Lower lobe of right lung (tissue), 2 donors: Measurements from ENCODE around the gene TIGD7. TPM values are rescaled to one million over a fixed set of nuclear protein-coding genes. Genes with fewer than 3 reads are reported as not detected.

Experiments used
- ATAC-seq, 2 donors: fragments of 200-7000 bp; cut with Tn5 transposase; one replicate each; pipeline ENCODE4 v1.9.1; 2020 to 2022; ENCODE audit warnings: mild to moderate bottlenecking in 2 of 2, moderate library complexity in 2 of 2
- DNase-seq: peaks from one replicate; pipeline ENCODE4 v3.0.0-alpha.2; 2020
- H3K27ac ChIP-seq: fragments of 200-600 bp; one replicate; pipeline ENCODE4 v1.8.0; 2022
- H3K27me3 ChIP-seq: fragments of 200-600 bp; one replicate; pipeline ENCODE4 v1.8.0; 2022; ENCODE audit warnings: low read depth
- H3K36me3 ChIP-seq: fragments of 200-600 bp; one replicate; pipeline ENCODE4 v1.8.0; 2022; ENCODE audit warnings: mild to moderate bottlenecking
- H3K4me1 ChIP-seq: fragments of 200-600 bp; one replicate; pipeline ENCODE4 v1.8.0; 2022
- H3K4me3 ChIP-seq: fragments of 200-600 bp; one replicate; pipeline ENCODE4 v1.8.0; 2022; ENCODE audit warnings: mild to moderate bottlenecking
- H3K9me3 ChIP-seq: fragments of 200-600 bp; one replicate; pipeline ENCODE4 v1.8.0; 2022
- intact Hi-C: fragments of 100-400 bp; cut with DNase I; formaldehyde crosslinking; loops from one replicate; pipeline ENCODE4 v1.11.0; 2022
- total RNA-seq: library from RNA; stranded (reverse); fragmentation: NEBNext Ultra II Directional; extraction: Animal tissue kit (Norgen Biotek cat#: 25700); gene quantifications from one replicate; pipeline ENCODE4 v1.2.1, GENCODE V29; 2021
- TF ChIP-seq, protein P1 (sequence below): fragments of 200-600 bp; IDR thresholded peaks from one replicate; pipeline ENCODE4 v1.8.0; 2022; ENCODE audit warnings: antibody characterized with exemption, mild to moderate bottlenecking
- donor health status: DM: no; HTN: yes; CAD: no; lungs with severe emphysema.

The TIGD7 gene
- total RNA-seq, 1 donor from 2014 or later = 5.3 TPM

DNA sequence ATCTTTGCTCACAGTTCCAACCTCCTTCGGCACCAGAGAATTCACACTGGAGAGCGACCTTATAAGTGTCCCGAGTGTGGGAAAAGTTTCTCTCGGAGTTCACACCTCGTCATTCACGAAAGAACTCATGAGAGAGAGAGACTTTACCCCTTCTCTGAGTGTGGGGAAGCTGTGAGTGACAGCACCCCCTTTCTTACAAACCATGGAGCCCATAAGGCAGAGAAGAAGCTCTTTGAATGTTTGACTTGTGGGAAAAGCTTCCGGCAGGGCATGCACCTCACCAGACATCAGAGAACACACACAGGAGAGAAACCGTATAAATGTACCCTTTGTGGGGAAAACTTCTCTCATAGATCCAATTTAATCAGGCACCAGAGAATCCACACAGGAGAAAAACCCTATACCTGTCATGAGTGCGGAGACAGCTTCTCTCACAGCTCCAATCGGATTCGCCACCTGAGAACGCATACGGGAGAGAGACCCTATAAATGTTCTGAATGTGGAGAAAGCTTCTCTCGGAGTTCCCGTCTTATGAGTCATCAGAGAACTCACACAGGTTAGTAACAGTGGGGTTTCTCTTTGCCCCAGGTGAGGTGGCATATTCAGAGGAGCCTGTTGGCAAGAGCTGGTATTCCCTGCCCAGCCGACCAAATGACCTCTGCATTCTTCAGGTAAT is 15.1 kb downstream of the TIGD7 start:
- intact Hi-C loops = no loop called here
- Histone ChIP-seq H3K4me3 (no peak overlapping the region), H3K36me3 (peaks cover 53% of the 10 kb centered on the region), H3K27ac (no peak overlapping the region), H3K27me3 (no peaks in the 10 kb centered on the region), H3K4me1 (peaks cover 5% of the 10 kb centered on the region), H3K9me3 (peaks cover 87% of the 10 kb centered on the region)
- ATAC-seq (no peak), DNase-seq (no peak)
- TF ChIP-seq, protein P1, sequence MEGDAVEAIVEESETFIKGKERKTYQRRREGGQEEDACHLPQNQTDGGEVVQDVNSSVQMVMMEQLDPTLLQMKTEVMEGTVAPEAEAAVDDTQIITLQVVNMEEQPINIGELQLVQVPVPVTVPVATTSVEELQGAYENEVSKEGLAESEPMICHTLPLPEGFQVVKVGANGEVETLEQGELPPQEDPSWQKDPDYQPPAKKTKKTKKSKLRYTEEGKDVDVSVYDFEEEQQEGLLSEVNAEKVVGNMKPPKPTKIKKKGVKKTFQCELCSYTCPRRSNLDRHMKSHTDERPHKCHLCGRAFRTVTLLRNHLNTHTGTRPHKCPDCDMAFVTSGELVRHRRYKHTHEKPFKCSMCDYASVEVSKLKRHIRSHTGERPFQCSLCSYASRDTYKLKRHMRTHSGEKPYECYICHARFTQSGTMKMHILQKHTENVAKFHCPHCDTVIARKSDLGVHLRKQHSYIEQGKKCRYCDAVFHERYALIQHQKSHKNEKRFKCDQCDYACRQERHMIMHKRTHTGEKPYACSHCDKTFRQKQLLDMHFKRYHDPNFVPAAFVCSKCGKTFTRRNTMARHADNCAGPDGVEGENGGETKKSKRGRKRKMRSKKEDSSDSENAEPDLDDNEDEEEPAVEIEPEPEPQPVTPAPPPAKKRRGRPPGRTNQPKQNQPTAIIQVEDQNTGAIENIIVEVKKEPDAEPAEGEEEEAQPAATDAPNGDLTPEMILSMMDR = no peak

GRCh38 chr16:3285131-3285530 is 20.1 kb downstream of the TIGD7 start:
- Histone ChIP-seq H3K4me1 (peaks cover 28% of the 10 kb centered on the region), H3K27ac (no peak overlapping the region), H3K27me3 (no peaks in the 10 kb centered on the region), H3K9me3 (peaks cover 39% of the 10 kb centered on the region), H3K36me3 (peaks cover 42% of the 10 kb centered on the region), H3K4me3 (peak overlapping the region; percentile 75)
- DNase-seq (no peak), ATAC-seq (no peak)
- TF ChIP-seq, protein P1 = no peak
- intact Hi-C loops = no loop called here

DNA sequence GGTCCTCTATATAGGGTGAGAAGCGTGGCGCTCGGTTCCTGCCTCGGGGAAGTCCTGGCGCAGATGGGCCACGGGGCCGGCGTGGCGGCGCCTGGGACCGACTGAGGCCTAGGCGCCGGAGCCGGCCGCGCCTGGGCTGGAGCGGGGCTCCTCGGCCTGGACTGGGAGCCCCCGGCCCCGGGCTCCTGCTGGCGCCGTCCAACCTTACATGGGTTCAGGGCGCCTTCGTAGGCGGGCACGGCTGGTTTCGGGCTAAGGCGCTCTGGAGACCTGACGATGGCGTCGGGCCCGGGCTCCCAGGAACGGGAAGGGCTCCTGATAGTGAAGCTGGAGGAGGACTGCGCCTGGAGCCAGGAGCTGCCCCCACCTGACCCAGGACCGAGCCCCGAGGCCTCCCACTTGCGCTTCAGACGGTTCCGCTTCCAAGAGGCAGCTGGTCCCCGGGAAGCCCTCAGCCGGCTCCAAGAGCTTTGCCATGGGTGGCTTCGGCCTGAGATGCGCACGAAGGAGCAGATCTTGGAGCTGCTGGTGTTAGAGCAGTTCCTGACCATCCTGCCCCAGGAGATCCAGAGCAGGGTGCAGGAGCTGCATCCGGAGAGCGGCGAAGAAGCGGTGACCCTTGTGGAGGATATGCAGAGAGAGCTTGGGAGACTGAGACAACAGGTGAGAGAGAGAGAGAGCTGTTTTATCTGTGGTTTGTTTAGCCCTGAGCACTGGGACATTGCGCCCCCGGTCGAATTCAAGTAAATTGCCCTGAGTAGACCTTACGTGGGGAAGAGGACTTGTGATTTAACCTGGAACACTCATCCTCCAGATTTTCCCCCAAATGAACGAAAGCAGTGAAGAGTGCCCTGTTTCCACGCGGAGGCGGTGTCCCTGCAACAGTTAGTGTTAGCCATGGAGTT is 21.4 kb downstream of the TIGD7 start:
- DNase-seq = no peak
- Histone ChIP-seq H3K4me3 (peak overlapping the region; percentile 75), H3K9me3 (peaks cover 26% of the 10 kb centered on the region), H3K36me3 (peaks cover 29% of the 10 kb centered on the region), H3K4me1 (peaks cover 28% of the 10 kb centered on the region), H3K27me3 (no peaks in the 10 kb centered on the region), H3K27ac (peak overlapping the region; percentile 99)
- TF ChIP-seq, protein P1 = no peak
- intact Hi-C loops = no loop called here
- peak in 1 of 2 donors; percentile 0 for ATAC-seq

- peaks cover 23% of the 10 kb centered on the region for H3K36me3 ChIP-seq
- intact Hi-C loops = no loop called here
- peak within 1 kb of the TSS; percentile 99 for H3K27ac ChIP-seq
- peaks cover 28% of the 10 kb centered on the region for H3K4me1 ChIP-seq
- TF ChIP-seq, protein P1 = no peak
- DNase-seq = peak; percentile 97
- no peaks in the 10 kb centered on the region for H3K27me3 ChIP-seq
- peaks cover 18% of the 10 kb centered on the region for H3K9me3 ChIP-seq
- H3K4me3 ChIP-seq = peak within 1 kb of the TSS; percentile 75
- ATAC-seq = peak; percentile 98
These were observed 22.3 kb downstream of the TIGD7 start, which contains the start of gene ZNF263 for GRCh38 chr16:3282730-3283542. Gene ZNF263, plus strand, starts transcription at chr16:3283491. Its CDS starts 328 bp downstream, at chr16:3283819.
